Mesendoderm (in vitro differentiated cells): Measurements from ENCODE around the gene UBR3. TPM values are rescaled to one million over a fixed set of nuclear protein-coding genes. Genes with fewer than 3 reads are reported as not detected.
A peak's percentile ranks its signal among the peaks of the same experiment; 100 is the strongest.
"Not testable (repeated sequence)": the region's sequence is repeated elsewhere in the genome, so short reads cannot be mapped to it uniquely, and the experiment has no call there.

ENCODE experiments used
- DNase-seq: peaks from one replicate; pipeline ENCODE4 v3.0.0; 2013
- H2AK5ac ChIP-seq: 2 replicates; pipeline ENCODE4 v1.6.1; 2013; ENCODE audit warnings: low read length, inconsistent platforms
- H2BK120ac ChIP-seq: 2 replicates; pipeline ENCODE4 v1.6.1; 2013; ENCODE audit warnings: low read depth, mild to moderate bottlenecking, low read length, moderate library complexity, mixed read lengths
- H2BK15ac ChIP-seq: replicated peaks from 2 replicates; pipeline ENCODE4 v1.6.1; 2013; ENCODE audit warnings: low read depth, mild to moderate bottlenecking, moderate library complexity
- H2BK5ac ChIP-seq: 2 replicates; pipeline ENCODE4 v1.6.1; 2013; ENCODE audit warnings: low read length, inconsistent platforms
- H3K18ac ChIP-seq: 2 replicates; pipeline ENCODE4 v1.6.1; 2013; ENCODE audit warnings: mild to moderate bottlenecking, low read length, mixed read lengths
- H3K23ac ChIP-seq: one replicate; pipeline ENCODE4 v1.6.1; 2013; ENCODE audit warnings: low read length
- H3K27ac ChIP-seq: 2 replicates; pipeline ENCODE4 v1.5.1; 2013; ENCODE audit warnings: low read depth, mild to moderate bottlenecking, inconsistent platforms, low read length, moderate library complexity
- H3K27me3 ChIP-seq: 2 replicates; pipeline ENCODE4 v1.6.1; 2013; ENCODE audit warnings: low read length, control low read depth, mild to moderate bottlenecking, inconsistent platforms; ENCODE audit not compliant: insufficient read depth, poor library complexity
- H3K36me3 ChIP-seq: 2 replicates; pipeline ENCODE4 v1.6.1; 2013; ENCODE audit warnings: low read length, inconsistent platforms; ENCODE audit not compliant: control insufficient read depth, insufficient read depth
- H3K4ac ChIP-seq: one replicate; pipeline ENCODE4 v1.6.1; 2013; ENCODE audit warnings: low read depth, mild to moderate bottlenecking, low read length, moderate library complexity
- H3K4me1 ChIP-seq: 2 replicates; pipeline ENCODE4 v1.6.1; 2013; ENCODE audit warnings: low read depth, low read length, inconsistent platforms; ENCODE audit not compliant: control insufficient read depth
- H3K4me2 ChIP-seq: 2 replicates; pipeline ENCODE4 v1.6.1; 2013; ENCODE audit warnings: low read length
- H3K4me3 ChIP-seq: 2 replicates; pipeline ENCODE4 v1.5.1; 2013; ENCODE audit warnings: mild to moderate bottlenecking, low read length
- H3K56ac ChIP-seq: one replicate; pipeline ENCODE4 v1.6.1; 2013; ENCODE audit warnings: low read length
- H3K79me1 ChIP-seq: 2 replicates; pipeline ENCODE4 v1.6.1; 2013; ENCODE audit warnings: low read length, inconsistent platforms
- H3K79me2 ChIP-seq: 2 replicates; pipeline ENCODE4 v1.6.1; 2013; ENCODE audit warnings: mild to moderate bottlenecking, low read length; ENCODE audit not compliant: control insufficient read depth, insufficient read depth
- H3K9ac ChIP-seq: 2 replicates; pipeline ENCODE4 v1.6.1; 2013; ENCODE audit warnings: low read length, inconsistent platforms
- H4K5ac ChIP-seq: one replicate; pipeline ENCODE4 v1.6.1; 2013; ENCODE audit warnings: low read length
- H4K8ac ChIP-seq: one replicate; pipeline ENCODE4 v1.6.1; 2013; ENCODE audit warnings: low read depth, mild to moderate bottlenecking, control low read depth, low read length, moderate library complexity
- WGBS: extraction: QIAGEN DNeasy Blood & Tissue Kit; methylation state at CpG from one replicate; pipeline ENCODE4 v1.1.7; 2013; ENCODE audit warnings: low lambda C conversion rate, missing lambda C conversion rate; ENCODE audit not compliant: insufficient coverage; ENCODE audit errors: extremely low coverage; 5-methylcytosine and 5-hydroxymethylcytosine counted together
- small RNA-seq: library from polyadenylated mRNA; stranded (forward); fragments of <200 nt; extraction: miRNeasy Mini kit (QIAGEN cat#:217004); gene quantifications from one replicate; pipeline ENCODE3, GENCODE V24; 2013; ENCODE audit not compliant: insufficient read depth

The UBR3 gene

GRCh38 chr2:170122883-170123547 lies 295.8 kb downstream of the UBR3 start:
- H3K18ac ChIP-seq = no peak overlapping the region
- no peak overlapping the region for H3K9ac ChIP-seq
- no peak overlapping the region for H2BK15ac ChIP-seq
- no peak overlapping the region for H2AK5ac ChIP-seq
- no peaks in the 10 kb centered on the region for H3K36me3 ChIP-seq
- H3K4me2 ChIP-seq = no peak overlapping the region
- H4K5ac ChIP-seq = no peak overlapping the region
- H3K56ac ChIP-seq = no peak overlapping the region
- no peak overlapping the region for H3K4ac ChIP-seq
- H2BK5ac ChIP-seq = no peak overlapping the region
- no peaks in the 10 kb centered on the region for H3K79me1 ChIP-seq
- H4K8ac ChIP-seq = no peak overlapping the region
- no peak overlapping the region for H3K4me3 ChIP-seq
- H2BK120ac ChIP-seq = no peak overlapping the region
- DNase-seq = no peak
- H3K27ac ChIP-seq = no peak overlapping the region
- no peaks in the 10 kb centered on the region for H3K79me2 ChIP-seq
- H3K23ac ChIP-seq = no peak overlapping the region
- H3K4me1 ChIP-seq = no peaks in the 10 kb centered on the region
- no peaks in the 10 kb centered on the region for H3K27me3 ChIP-seq

GRCh38 chr2:170123593-170123992 lies 296.3 kb downstream of the UBR3 start:
- H3K79me1 ChIP-seq = no peaks in the 10 kb centered on the region
- no peak overlapping the region for H3K23ac ChIP-seq
- H2AK5ac ChIP-seq = no peak overlapping the region
- H3K4me2 ChIP-seq = no peak overlapping the region
- H2BK120ac ChIP-seq = no peak overlapping the region
- no peak overlapping the region for H3K9ac ChIP-seq
- no peak overlapping the region for H3K4me3 ChIP-seq
- no peak overlapping the region for H4K5ac ChIP-seq
- H3K36me3 ChIP-seq = no peaks in the 10 kb centered on the region
- no peaks in the 10 kb centered on the region for H3K4me1 ChIP-seq
- no peaks in the 10 kb centered on the region for H3K79me2 ChIP-seq
- H2BK15ac ChIP-seq = no peak overlapping the region
- no peaks in the 10 kb centered on the region for H3K27me3 ChIP-seq
- DNase-seq = peak; percentile 83
- H3K18ac ChIP-seq = no peak overlapping the region
- WGBS = no CpG with 5 or more reads among the region's 2 CpGs
- H3K56ac ChIP-seq = no peak overlapping the region
- H3K4ac ChIP-seq = no peak overlapping the region
- H4K8ac ChIP-seq = no peak overlapping the region
- no peak overlapping the region for H2BK5ac ChIP-seq
- no peak overlapping the region for H3K27ac ChIP-seq

GRCh38 chr2:170126138-170126728 lies 299.0 kb downstream of the UBR3 start:
- not testable (repeated sequence) for H2BK120ac ChIP-seq, H2BK15ac ChIP-seq, H3K36me3 ChIP-seq, H3K27ac ChIP-seq, H3K27me3 ChIP-seq, H4K8ac ChIP-seq, H3K56ac ChIP-seq, H3K79me1 ChIP-seq, H3K4ac ChIP-seq, H3K23ac ChIP-seq, H2BK5ac ChIP-seq, H3K4me3 ChIP-seq, DNase-seq, H3K4me1 ChIP-seq, H3K4me2 ChIP-seq, H3K79me2 ChIP-seq, H3K9ac ChIP-seq, H2AK5ac ChIP-seq, H4K5ac ChIP-seq, H3K18ac ChIP-seq
- no CpG with 5 or more reads among the region's 8 CpGs for WGBS

Small RNA genes lying within 50 kb of the gene (small RNA-seq; reads per million reads assigned to genes)
- gene RNU6-1006P = not detected
